ENCODE measurements around the gene ELP4. TPM values are rescaled to one million over a fixed set of nuclear protein-coding genes. Genes with fewer than 3 reads are reported as not detected.

Gene ELP4
- total RNA-seq, 1 experiment from 2014 or later: 21.4 TPM

GRCh38 chr11:31798554-31799434, 289.2 kb downstream of the ELP4 start:
- H3K4me2 ChIP-seq (ENCODE audit: low read length): no peak overlapping the region
- POLR2A ChIA-PET: no interaction called here
- no TSS peak for BruUV-seq (replicated peaks)

More at GRCh38 chr11:31798554-31799434, 289.2 kb downstream of the ELP4 start:
- Histone ChIP-seq H3K27ac (ENCODE audit: low read depth, low read length) (no peak overlapping the region), H3K4me1 (ENCODE audit: control insufficient read depth in 1 of 2, insufficient read depth in 2 of 2, low read length in 2 of 2) (no peaks in the 10 kb centered on the region), H3K9me2 (ENCODE audit: insufficient read depth) (no peaks in the 10 kb centered on the region), H3K27me3 (ENCODE audit: insufficient read depth, low read length) (no peaks in the 10 kb centered on the region), H3K9ac (ENCODE audit: low read length) (no peak overlapping the region), H3K9me3 (ENCODE audit: control insufficient read depth in 1 of 2, insufficient read depth in 1 of 2, low read depth in 1 of 2, low read length in 2 of 2) (no peaks in the 10 kb centered on the region), H3K4me3 (replicated peaks in 1 of 2; ENCODE audit: low read depth in 1 of 2, low read length in 2 of 2) (no peak overlapping the region), H2AFZ (ENCODE audit: low read depth, low read length, poor library complexity, severe bottlenecking) (no peak overlapping the region), H4K20me1 (ENCODE audit: insufficient read depth) (no peaks in the 10 kb centered on the region), H3K36me3 (ENCODE audit: control insufficient read depth in 1 of 2, insufficient read depth in 2 of 2, low read length in 2 of 2) (no peaks in the 10 kb centered on the region; a peak in 1 of 4 replicates), H3K79me2 (ENCODE audit: insufficient read depth, low read length) (no peaks in the 10 kb centered on the region)
- no peak for TF ChIP-seq ELF1 (IDR thresholded peaks at IDR 0.05; ENCODE audit: borderline replicate concordance, low read depth)
- no peak for TF ChIP-seq MAX (IDR thresholded peaks at IDR 0.05)
- TF ChIP-seq TCF7L2 (IDR thresholded peaks at IDR 0.05; ENCODE audit: borderline replicate concordance, extremely low read depth, insufficient read depth, insufficient read length): no peak
- TF ChIP-seq SP1 (IDR thresholded peaks at IDR 0.05; ENCODE audit: low read depth): no peak
- TF ChIP-seq SRF (IDR thresholded peaks at IDR 0.05; ENCODE audit: low read depth): no peak
- TF ChIP-seq CBX3 (IDR thresholded peaks at IDR 0.05; ENCODE audit: low read depth): no peak
- no peak for TF ChIP-seq POLR2AphosphoS5 (IDR thresholded peaks at IDR 0.05; ENCODE audit: low read depth, low read length)
- no peak for TF ChIP-seq ZFX (IDR thresholded peaks at IDR 0.05)
- no peak for TF ChIP-seq CTCF (IDR thresholded peaks at IDR 0.05 in 2 of 3, conservative IDR thresholded peaks at IDR 0.05 in 1 of 3; ENCODE audit: borderline replicate concordance in 1 of 3, insufficient read depth in 1 of 3, low read depth in 2 of 3, low read length in 2 of 3)
- ChIA-PET RAD21 (ENCODE audit: low non-redundant PET in 1 of 2, low total read pairs in 2 of 2, uncharacterized antibody in 2 of 2, unreplicated experiment in 2 of 2) (no interaction called here), CTCF (no interaction called here)
- DNase-seq (ENCODE audit: low read depth, low spot score) (no peak), ATAC-seq (no peak)
- intact Hi-C loops (cut with micrococcal nuclease): no loop called here

Data from HCT116 (cell line).